Activated CD4-positive, alpha-beta T cell treated with anti-CD3 and anti-CD28 coated beads, Interleukin-2, Interleukin-6, amounts not matched to agents 100 ng/mL and 50 ng/mL, durations not matched to agents 16 hours and 8 hours (primary cell): ENCODE results near the gene CHCHD1.
A peak's percentile ranks its signal among the peaks of the same experiment; 100 is the strongest.
"Not testable (repeated sequence)": the region's sequence is repeated elsewhere in the genome, so short reads cannot be mapped to it uniquely, and the experiment has no call there.

Experiments used
- DNase-seq: peaks from one replicate; pipeline ENCODE4 v3.0.0-alpha.2; 2020

The CHCHD1 gene

DNA sequence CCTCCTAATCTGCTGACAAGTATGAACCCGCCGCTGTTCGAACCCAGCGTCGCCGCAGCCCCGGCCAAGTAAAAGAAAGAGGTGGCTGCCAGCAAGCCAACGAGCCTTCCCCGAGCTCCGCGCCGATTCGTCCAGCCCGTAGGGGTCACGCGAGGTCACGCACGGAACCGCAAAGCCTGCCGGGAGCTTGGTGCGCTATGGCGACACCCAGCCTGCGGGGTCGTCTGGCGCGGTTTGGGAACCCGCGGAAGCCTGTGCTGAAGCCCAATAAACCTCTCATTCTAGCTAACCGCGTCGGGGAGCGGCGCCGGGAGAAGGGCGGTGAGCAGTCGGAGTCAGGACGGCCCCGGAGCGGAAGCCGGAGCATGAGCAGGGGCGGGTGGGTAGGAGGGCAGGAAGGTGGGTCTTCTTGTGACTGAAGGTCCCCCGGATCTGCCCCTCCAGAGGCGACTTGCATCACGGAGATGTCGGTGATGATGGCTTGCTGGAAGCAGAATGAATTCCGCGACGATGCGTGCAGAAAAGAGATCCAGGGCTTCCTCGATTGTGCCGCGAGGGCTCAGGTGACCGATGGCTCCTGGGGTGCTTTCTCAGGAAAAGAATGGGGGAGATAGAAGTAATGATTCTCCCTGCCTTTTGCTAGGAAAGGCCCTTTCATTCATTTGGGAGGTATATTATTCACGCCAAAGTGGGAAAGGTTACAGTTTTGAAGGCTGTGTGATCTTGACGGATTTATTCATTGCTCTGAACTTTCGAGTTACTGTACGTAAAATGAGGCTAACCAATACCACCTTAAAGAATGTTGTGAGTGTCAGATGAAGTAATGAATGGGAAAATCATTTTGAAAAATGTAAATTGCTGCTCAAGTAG, at the start of gene CHCHD1:
Gene CHCHD1, plus strand, starts transcription at position 170 of the 870 bp plus-strand sequence. Its CDS starts 28 bp downstream, at position 198.
- DNase-seq = peak; percentile 95

DNA sequence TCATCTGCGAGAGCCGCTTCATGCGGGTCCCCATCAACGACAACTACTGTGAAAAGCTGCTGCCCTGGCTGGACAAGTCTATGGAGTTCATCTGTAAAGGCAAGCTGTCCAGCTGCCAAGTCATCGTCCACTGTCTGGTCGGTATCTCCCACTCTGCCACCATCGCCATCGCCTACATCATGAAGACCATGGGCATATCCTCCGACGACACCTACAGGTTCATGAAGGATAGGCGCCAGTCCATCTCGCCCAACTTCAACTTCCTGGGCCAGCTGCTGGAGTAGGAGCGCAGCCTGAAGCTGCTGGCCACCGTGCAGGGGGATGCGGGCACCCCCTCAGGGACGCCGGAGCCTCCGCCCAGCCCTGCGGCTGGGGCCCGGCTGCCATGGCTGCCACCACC, 49.4 kb upstream of the CHCHD1 start:
- DNase-seq = no peak

DNA sequence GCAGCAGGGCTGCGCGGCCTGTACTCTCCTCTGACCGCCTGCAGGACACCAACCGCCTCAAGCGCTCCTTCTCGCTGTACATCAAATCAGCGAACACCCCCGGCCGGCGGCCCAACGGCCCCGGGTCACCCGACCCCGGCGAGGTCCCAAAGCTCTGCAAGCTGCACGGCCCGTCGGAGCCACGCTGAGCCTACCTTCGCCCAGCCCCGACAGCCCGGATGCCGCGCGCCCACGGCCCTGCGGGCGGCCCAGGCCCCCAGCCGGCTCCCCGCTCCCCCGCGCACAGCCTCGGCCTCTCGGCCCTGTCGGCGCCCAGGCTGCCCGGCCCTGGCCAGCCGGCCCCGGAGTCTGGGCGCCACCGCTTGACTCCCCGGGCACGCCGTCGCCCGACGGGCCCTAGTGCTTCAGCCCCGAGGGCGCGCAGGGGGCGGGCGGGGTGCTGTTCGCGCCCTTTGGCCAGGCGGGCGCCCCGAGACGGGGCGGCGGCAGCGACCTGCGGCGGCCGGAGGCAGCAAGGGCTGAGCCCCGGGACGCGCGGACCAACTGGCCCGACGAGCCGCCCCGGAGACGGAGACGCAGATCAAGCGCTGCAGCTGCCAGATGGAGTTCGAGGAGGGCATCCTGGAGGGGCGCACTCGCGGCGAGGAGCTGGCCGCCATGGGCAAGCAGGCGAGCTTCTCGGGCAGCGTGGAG, 48.8 kb upstream of the CHCHD1 start:
- DNase-seq = no peak

- no peak for DNase-seq
Observed at GRCh38 chr10:73734028-73734720, 47.7 kb upstream of the CHCHD1 start.

DNA sequence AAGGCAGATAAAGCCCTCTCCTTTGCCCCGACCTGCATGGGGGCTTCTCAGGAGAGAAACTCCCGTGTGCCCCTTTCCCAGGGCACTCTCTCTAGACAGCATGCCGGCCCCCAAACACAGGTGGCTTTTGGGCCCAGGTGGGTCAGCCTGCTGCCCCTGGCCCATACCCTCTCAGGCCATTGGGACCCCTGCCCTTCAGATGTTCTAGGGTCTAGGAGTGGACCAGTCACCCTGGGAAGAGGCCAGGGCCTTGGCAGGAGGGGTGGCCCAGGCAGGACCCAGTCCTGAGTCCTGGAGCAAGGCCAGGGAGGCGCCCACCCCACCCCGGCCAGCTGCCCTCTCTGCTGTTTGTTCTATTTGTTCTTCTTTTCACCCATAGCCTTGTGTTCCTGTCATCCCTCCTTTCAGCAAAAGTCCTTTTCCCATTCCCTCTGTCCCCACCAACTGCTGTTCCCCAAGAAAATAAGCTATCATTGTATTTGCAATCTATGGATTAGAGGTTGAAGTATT, 47.0 kb upstream of the CHCHD1 start:
- no peak for DNase-seq

DNA sequence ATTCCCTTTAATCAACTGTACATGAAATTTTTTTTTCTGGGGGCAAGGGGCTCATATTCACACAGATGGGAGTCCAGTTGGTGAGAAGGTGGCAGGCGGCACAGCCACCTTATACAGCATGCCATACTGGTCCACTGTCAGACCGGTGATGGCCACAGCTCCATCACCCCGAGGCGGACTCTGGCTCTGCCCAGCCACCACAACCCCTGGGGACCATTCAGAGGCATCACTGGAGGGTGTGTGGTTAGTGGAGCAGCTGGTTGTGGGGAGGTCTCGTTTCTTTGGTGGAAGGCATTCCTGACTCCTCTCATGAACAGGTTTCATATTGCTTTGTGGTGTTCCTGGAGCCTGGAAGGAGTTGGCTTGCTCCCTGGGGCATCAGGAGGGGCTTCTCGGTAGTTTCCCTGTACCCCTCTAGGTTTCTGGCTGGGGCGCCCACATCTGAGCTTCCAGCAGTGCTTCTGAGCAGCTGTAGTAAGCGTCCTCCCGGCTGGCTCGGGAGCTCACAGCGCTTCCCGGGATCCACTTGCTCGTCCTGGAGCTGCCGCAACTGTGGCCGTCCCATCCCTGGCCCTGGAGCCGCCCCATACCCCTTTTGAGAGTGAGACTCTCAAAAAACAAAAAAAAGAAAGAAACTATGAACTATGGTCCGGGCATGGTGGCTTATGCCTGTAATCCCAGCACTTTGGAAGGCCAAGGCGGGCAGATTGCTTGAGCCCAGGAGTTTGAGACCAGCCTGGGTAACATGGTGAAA, 41.2 kb upstream of the CHCHD1 start:
- not testable (repeated sequence) for DNase-seq

GRCh38 chr10:73742454-73742734, 39.5 kb upstream of the CHCHD1 start:
- no peak for DNase-seq

GRCh38 chr10:73743327-73743904, 38.4 kb upstream of the CHCHD1 start:
- no peak for DNase-seq

DNA sequence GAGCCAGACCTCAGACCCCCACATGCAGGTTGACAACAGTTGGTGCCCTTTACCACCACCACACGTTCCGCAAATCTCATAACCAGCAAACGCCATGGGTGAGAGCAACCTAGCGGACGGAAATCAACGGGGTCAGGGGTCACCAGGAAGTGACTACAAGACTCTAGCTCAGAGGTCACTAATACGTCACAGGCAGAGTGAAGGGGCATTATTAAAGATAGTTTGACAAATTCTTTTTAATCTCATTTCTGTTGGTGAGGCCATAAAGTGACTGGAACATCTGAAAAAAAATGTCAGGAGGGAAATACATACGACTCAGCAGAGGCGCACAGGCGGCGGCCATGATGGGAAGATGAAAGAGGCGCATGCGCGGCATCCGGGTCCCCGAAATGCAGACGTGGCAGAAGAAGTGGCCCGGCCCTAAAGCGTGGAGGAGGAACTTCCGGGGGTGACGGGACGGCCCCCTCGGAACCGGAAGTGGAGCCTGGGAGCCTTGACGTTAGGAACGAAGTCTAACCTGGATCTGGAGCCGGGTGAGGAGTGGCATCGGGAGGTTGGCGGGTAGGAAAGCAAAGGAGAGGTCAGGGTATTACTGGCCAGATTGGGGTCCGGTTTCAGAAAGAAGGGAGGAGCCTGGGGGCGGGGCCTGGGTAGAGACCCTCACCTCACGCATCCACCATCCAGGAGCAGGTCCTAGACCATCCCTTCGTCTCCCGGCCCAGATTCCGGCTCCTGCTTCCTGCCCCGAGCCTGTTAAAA, 37.8 kb upstream of the CHCHD1 start, which contains the start of gene SEC24C:
Gene SEC24C, plus strand, starts transcription at position 468 of the 759 bp plus-strand sequence. CDS start 2,461 bp downstream, outside the sequence.
- DNase-seq = peak; percentile 96

DNA sequence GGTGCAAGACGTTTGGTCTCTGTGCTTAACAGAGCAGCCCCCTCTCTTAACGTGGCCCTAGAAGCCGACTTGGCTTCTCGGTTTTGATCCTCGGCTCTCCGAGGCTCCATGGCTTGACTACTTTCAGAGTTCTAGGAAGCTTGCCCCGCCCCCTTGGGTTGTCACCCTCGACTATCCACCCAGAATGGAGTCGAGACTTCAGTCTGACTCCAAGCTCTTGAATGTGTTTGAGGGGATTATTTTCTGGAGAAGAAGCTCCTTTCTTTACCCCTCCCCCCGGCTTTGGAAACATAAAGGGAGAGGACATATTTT, 37.2 kb upstream of the CHCHD1 start:
- DNase-seq = peak; percentile 69

GRCh38 chr10:73746721-73747120, 35.1 kb upstream of the CHCHD1 start:
- no peak for DNase-seq

DNA sequence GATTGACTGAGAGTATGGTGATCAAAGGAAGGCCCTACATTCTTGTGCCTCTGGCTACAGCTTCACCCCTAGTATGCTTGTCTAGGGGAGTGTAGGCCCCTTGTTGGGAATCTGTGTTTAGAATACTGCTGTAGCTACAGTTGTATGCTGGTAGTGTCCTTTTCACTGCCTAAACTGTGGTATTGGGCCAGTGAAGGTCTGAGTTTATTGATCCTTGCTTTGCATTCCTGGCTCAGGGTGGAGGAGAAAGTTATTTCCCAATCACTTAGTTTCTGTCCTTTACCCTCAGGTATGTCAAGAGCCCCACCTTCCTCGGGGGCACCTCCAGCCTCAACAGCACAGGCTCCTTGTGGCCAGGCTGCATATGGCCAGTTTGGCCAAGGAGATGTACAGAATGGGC, 31.0 kb upstream of the CHCHD1 start:
- no peak for DNase-seq

DNA sequence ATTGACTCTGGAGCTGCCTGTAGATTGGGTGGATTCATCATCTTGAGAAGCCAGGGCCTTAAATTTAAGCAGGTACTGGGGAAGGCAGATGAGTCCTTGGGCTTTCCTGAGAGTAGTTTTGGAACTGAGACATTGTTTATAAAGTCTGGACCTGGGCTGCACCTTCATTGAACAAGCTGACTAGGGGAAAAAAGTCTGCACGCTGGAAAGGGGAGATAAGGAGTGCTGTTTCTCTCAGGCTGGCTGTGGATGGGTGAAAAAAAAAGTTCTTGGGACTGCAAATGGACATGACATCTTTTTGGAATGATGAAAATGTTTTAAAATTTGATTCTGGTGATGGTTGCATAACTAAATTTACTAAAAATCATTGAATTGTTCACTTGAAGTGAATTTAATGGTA, 25.7 kb upstream of the CHCHD1 start:
- DNase-seq = no peak

GRCh38 chr10:73758704-73759511, 22.9 kb upstream of the CHCHD1 start:
- DNase-seq = no peak

DNA sequence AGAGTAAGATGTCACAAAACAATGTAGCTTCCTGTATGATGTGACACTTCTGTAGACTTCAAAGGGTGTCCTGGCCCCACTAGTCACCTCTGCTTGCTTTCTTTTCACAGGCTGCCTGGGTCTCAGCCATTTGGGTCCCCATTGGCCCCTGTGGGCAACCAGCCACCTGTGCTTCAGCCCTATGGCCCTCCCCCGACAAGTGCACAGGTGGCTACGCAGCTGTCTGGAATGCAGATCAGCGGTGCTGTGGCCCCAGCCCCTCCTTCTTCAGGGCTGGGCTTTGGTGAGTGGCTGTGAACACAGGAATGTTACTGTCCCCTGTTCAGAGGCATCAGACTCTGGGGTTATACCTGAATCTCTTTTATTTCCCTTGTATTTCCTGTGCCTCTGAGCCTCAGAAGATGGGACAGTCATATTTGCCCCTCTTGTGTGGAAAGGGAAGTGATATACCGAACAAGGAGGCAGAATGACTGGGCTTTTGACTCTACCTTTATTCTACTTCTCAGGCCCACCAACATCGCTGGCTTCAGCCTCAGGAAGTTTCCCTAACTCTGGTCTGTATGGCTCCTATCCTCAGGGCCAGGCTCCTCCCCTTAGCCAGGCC, 22.2 kb upstream of the CHCHD1 start:
- peak; percentile 65 for DNase-seq

DNA sequence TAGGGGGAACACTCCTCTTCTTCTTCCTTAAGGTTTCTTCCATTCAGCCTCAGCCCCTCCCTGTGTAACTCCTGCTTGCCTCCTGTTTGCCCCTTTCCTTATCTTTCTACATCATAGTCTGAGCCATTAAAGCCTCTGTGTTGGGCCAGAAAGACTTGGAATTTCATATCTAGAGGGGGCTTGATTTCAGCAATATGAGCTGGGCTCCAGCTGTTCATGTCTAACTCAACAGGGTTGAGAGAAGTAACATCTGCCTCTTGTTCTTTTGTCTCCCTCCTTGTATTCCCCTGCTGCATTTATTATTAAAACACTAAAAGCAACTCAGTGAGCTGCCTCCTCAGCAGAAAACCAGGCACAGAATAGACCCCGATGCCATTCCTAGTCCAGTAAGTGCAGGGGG, 20.1 kb upstream of the CHCHD1 start:
- no peak for DNase-seq

GRCh38 chr10:73762915-73763314, 18.9 kb upstream of the CHCHD1 start:
- peak; percentile 88 for DNase-seq

DNA sequence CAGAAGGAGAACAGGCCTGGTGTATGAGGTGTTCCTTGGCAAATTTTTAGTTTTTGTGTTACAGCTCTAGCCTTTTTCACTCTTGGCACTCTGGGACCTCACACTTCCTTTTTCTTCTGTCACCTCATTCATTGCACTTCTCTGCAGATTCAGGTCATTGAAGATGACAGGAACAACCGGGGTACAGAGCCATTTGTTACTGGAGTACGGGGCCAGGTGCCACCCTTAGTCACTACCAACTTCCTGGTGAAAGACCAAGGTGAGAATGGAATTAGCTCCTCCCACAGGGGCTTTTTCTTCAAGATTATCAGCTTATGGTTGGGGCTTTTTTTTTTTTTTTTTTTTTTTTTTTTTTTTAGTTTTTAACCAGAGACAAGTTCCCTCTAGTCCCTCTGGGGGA, 18.5 kb upstream of the CHCHD1 start:
- peak; percentile 58 for DNase-seq

DNA sequence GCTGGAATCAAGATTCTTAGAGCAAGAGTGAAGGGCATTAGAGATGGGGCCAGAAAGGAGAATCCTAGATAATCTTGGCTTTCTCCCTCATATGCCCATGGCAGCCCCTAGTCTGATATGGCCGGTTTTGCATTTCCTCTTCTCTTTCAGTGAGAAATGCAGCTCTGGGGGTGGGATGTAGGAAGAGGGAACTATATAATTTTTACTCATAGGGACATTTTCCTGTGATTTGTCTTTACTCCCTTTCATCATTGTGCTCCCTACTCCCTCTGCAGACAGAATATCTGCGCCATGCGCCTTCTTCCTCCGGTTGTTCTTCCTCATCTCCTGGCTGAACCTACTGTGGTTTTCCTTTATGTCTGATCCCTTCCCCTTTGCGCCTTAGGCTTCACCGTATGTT, 16.8 kb upstream of the CHCHD1 start:
- no peak for DNase-seq

- peak; percentile 63 for DNase-seq
Observed at GRCh38 chr10:73768881-73769280, 13.0 kb upstream of the CHCHD1 start.
